HS-27A (cell line): ENCODE results near the gene PCED1A.

Experiments used
- DNase-seq: peaks from one replicate; pipeline ENCODE4 v3.0.0-alpha.2; 2012; ENCODE audit warnings: low read depth, missing footprints

Gene PCED1A

GRCh38 chr20:2840138-2840966 is at the start of gene PCED1A, which contains the start of gene VPS16:
Gene PCED1A (minus strand): TSS chr20:2840655. CDS start chr20:2839912, 743 bp downstream.
Gene VPS16 (plus strand): TSS chr20:2840745. CDS start chr20:2840775, 30 bp downstream.
- DNase-seq: peak; percentile 45

- no peak for DNase-seq
Observed at GRCh38 chr20:2889797-2890196, 49.3 kb upstream of the PCED1A start.

- no peak for DNase-seq
Observed at GRCh38 chr20:2889209-2889608, 48.8 kb upstream of the PCED1A start.

- DNase-seq: no peak
Observed at GRCh38 chr20:2888224-2888955, 47.9 kb upstream of the PCED1A start.

GRCh38 chr20:2887715-2888114 is 47.3 kb upstream of the PCED1A start:
- DNase-seq: no peak

- DNase-seq: no peak
Observed at GRCh38 chr20:2883726-2884637, 43.5 kb upstream of the PCED1A start.

GRCh38 chr20:2880650-2881049 is 40.2 kb upstream of the PCED1A start:
- DNase-seq: no peak

GRCh38 chr20:2879146-2879545 is 38.7 kb upstream of the PCED1A start:
- no peak for DNase-seq

- DNase-seq: no peak
Observed at GRCh38 chr20:2878515-2878914, 38.1 kb upstream of the PCED1A start.

- DNase-seq: no peak
Observed at GRCh38 chr20:2875690-2876203, 35.3 kb upstream of the PCED1A start.

- no peak for DNase-seq
Observed at GRCh38 chr20:2874456-2874855, 34.0 kb upstream of the PCED1A start.

GRCh38 chr20:2873747-2874041 is 33.2 kb upstream of the PCED1A start:
- no peak for DNase-seq

GRCh38 chr20:2873010-2873746 is 32.7 kb upstream of the PCED1A start, which contains the start of gene PTPRA:
Gene PTPRA (plus strand): TSS chr20:2873481. CDS start chr20:2964278, 90,797 bp downstream.
- DNase-seq: peak; percentile 68

GRCh38 chr20:2872459-2873009 is 32.1 kb upstream of the PCED1A start:
- no peak for DNase-seq

- DNase-seq: no peak
Observed at GRCh38 chr20:2871661-2872458, 31.4 kb upstream of the PCED1A start.

- no peak for DNase-seq
Observed at GRCh38 chr20:2871111-2871465, 30.6 kb upstream of the PCED1A start.

- no peak for DNase-seq
Observed at GRCh38 chr20:2869381-2869780, 28.9 kb upstream of the PCED1A start.

GRCh38 chr20:2867081-2867864 is 26.8 kb upstream of the PCED1A start:
- DNase-seq: no peak

- DNase-seq: no peak
Observed at GRCh38 chr20:2866236-2866635, 25.8 kb upstream of the PCED1A start.
